ENCODE results near the gene NOD1. TPM values are rescaled to one million over a fixed set of nuclear protein-coding genes. Genes with fewer than 3 reads are reported as not detected.

Gene NOD1
- total and polyA plus RNA-seq, 11 donors = 5.3 to 28.8 (median 9.0) TPM

DNA sequence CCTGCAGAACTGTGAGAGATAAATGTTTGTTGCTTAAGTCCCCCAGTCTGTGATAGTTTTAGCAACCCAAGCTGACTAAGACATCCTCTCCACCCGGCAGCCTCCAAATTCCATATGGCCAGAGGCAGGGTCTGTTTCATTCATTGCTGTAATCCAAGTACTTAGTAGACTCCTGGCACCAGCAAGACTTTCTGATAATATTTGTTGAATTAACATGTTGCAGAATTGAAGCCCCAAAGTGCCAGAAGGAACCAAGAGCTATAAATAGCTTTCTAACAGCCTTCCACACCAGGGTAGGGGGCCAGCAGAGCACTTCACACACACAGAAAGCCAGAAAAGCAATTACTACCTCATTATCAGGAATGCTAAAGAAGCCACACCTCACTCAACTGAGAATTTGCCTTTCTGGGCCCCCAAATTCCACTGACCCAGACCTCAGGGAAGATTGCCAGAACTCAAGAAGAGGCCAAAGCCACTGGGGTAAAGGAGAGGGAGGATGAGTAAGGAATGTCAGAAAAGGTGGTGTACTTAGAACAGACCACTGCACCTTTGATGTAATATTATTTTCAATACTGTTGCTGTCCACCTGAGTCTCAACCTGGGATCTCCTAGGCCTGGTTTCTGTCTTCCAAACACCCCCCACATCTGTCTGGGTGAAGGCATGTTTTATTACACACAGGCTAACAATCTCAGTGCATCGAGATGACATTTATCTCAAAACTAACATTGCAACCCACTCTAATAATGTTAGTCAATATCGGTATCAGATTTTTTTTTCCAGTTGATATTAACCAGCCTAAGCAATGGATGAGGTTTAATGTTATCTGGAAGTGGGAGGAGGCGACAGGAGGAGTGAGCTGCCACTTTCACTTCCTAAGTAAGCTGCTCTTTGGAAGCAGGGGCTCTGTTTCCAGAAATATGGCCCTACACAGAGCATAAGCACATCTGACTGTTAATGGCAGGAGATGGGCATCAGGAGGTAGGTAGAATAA, 5.5 kb downstream of the NOD1 start:
- Histone ChIP-seq H3K27ac (peak overlapping the region in 10 of 12 donors; percentile 61 to 98 (median 84)), H3K27me3 (no peaks in the 10 kb centered on the region), H3K4me3 (no peak overlapping the region), H3K36me3 (peaks cover 0 to 6% (median 0%) of the 10 kb centered on the region in 9 donors), H3K9me3 (no peaks in the 10 kb centered on the region), H3K4me1 (peaks cover 25 to 100% (median 97%) of the 10 kb centered on the region in 12 donors)
- intact Hi-C loops (cut with DNase I) = loop anchor here in 2 of 10 donors (5.0 to 10.0 kb wide), 2 partner anchors 188 to 191 kb away; partner anchors contain the start of gene ZNRF2 (in 2 of the 2)
- TF ChIP-seq, protein P1, sequence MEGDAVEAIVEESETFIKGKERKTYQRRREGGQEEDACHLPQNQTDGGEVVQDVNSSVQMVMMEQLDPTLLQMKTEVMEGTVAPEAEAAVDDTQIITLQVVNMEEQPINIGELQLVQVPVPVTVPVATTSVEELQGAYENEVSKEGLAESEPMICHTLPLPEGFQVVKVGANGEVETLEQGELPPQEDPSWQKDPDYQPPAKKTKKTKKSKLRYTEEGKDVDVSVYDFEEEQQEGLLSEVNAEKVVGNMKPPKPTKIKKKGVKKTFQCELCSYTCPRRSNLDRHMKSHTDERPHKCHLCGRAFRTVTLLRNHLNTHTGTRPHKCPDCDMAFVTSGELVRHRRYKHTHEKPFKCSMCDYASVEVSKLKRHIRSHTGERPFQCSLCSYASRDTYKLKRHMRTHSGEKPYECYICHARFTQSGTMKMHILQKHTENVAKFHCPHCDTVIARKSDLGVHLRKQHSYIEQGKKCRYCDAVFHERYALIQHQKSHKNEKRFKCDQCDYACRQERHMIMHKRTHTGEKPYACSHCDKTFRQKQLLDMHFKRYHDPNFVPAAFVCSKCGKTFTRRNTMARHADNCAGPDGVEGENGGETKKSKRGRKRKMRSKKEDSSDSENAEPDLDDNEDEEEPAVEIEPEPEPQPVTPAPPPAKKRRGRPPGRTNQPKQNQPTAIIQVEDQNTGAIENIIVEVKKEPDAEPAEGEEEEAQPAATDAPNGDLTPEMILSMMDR (IDR thresholded peaks at IDR 0.05) = no peak
- no peak for TF ChIP-seq POLR2A (IDR thresholded peaks at IDR 0.05)
- ATAC-seq = no peak
- 36 to 67% (median 42%) methylated on average over 4 of the region's 4 CpGs for WGBS, 4 donors
- DNase-seq = no peak

DNA sequence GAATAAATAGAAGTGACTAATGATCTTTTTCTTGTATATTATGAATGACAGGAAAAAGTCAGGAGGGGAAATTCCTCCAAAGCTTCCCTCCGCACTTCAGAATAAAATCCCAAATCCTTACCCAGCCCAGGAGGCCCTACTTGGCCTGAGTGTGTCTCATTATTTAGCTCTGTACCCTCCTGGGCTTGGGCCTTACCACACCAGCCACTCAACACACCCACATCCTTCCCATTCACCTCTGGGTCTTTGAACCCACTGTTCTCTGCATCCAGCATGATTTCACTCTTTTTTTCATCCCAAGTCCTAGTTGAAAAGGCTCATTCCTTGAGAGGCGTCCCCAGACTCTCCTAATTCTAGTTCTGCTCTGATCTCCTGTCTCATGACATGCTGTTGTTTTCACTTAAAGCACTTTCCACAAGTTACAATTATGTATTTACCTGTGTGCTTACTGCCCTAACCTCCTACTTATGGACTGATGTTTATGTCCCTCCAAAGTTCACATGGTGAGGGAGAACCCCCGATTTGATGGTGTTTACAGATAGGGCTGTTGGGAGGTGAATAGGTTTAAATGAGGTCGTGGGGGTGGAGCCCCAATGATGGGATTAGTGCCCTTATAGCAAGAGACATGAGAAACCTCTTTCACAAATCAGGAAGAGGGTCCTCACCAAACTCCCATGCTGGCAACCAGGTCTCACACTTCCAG, 6.4 kb downstream of the NOD1 start:
- intact Hi-C loops (cut with DNase I) = loop anchor here in 2 of 10 donors (5.0 to 10.0 kb wide), 2 partner anchors 187 to 190 kb away; partner anchors contain the start of gene ZNRF2 (in 2 of the 2)
- H3K4me3 ChIP-seq = no peak overlapping the region
- TF ChIP-seq, protein P1 (IDR thresholded peaks at IDR 0.05) = no peak
- TF ChIP-seq POLR2A (IDR thresholded peaks at IDR 0.05) = no peak
- H3K27ac ChIP-seq = peak overlapping the region in 10 of 12 donors; percentile 61 to 98 (median 84)
- H3K36me3 ChIP-seq = peaks cover 0 to 6% (median 0%) of the 10 kb centered on the region in 9 donors
- peaks cover 25 to 100% (median 96%) of the 10 kb centered on the region in 12 donors for H3K4me1 ChIP-seq
- DNase-seq (no peak), ATAC-seq (no peak)
- no peaks in the 10 kb centered on the region for H3K27me3 ChIP-seq
- no peaks in the 10 kb centered on the region for H3K9me3 ChIP-seq
- 53 to 67% (median 61%) methylated on average over 4 of the region's 4 CpGs for WGBS, 4 donors

DNA sequence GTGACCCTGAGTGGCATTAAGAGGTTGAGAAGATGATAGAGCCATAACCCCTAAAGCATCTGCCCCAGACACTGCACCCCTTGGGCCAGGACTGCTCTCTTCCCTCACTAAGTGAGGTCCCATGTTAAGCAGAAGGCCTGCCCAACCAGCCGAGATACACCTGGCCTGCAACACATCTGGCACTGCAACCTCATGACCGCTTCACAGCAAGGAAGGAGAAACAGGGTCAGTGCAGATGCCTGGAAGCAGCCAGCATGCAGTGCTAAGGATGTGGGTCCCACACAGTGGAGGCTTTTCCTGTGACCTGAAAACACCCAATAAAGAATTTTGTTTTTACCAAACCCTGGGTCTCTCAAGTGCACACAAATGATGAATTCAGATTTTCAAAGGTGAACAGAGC, 7.4 kb downstream of the NOD1 start:
- TF ChIP-seq POLR2A (IDR thresholded peaks at IDR 0.05) = no peak
- TF ChIP-seq, protein P1 (IDR thresholded peaks at IDR 0.05) = no peak
- intact Hi-C loops (cut with DNase I) = loop anchor here in 2 of 10 donors (5.0 to 10.0 kb wide), 2 partner anchors 186 to 189 kb away; partner anchors contain the start of gene ZNRF2 (in 2 of the 2)
- DNase-seq = peak in 1 of 5 donors; percentile 38

More for the DNA sequence above, 7.4 kb downstream of the NOD1 start:
- 23 to 57% (median 29%) methylated on average over 1 to 2 of the region's 2 CpGs for WGBS, 4 donors
- peaks cover 0 to 6% (median 0%) of the 10 kb centered on the region in 9 donors for H3K36me3 ChIP-seq
- peaks cover 21 to 100% (median 95%) of the 10 kb centered on the region in 12 donors for H3K4me1 ChIP-seq
- no peaks in the 10 kb centered on the region for H3K9me3 ChIP-seq
- ATAC-seq = peak in 3 of 4 donors; percentile 0 to 10 (median 0)
- H3K27ac ChIP-seq = peak overlapping the region; percentile 30 to 98 (median 80)
- peak overlapping the region in 1 of 12 donors; percentile 6 for H3K4me3 ChIP-seq
- H3K27me3 ChIP-seq = no peaks in the 10 kb centered on the region

Data from heart left ventricle (tissue), 16 donors.